GM18502 (cell line): ENCODE measurements around the gene SH2D1A.
"Not testable (repeated sequence)": the region's sequence is repeated elsewhere in the genome, so short reads cannot be mapped to it uniquely, and the experiment has no call there.

ENCODE experiments used
- ATAC-seq: cut with Tn5 transposase; IDR thresholded peaks from one replicate; pipeline ENCODE4 v1.9.1; 2021; ENCODE audit warnings: mild to moderate bottlenecking; ENCODE audit not compliant: unreplicated experiment, poor library complexity

SH2D1A gene

DNA sequence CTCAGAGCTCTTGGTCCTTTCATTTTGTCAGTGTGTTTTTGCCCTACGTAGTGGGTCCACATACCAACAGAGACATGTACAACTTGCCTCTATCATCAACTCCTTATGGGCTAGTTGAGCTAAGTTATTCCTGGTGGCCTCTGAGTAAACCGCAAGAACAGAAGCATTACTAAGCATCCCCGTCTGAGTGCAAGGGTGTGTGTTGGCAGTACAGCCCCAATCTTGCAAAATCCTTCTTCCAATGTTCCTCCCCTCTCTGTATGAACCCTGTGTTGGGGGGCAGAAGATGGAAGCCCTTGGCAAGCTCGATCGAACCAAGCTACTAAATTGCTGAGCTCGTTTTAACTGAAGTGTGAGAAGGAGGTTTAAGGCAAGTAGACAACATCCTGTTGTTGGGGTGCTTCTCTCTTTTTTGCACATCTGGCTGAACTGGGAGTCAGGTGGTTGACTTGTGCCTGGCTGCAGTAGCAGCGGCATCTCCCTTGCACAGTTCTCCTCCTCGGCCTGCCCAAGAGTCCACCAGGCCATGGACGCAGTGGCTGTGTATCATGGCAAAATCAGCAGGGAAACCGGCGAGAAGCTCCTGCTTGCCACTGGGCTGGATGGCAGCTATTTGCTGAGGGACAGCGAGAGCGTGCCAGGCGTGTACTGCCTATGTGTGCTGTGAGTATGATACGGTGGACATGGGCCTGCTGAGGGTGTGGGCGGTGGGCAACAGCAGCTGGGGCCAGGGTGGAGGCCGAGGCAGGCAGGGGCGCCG lies at the start of gene SH2D1A:
SH2D1A (plus strand) TSS at position 447 of the 760 bp plus-strand sequence; CDS start at position 527, 80 bp downstream.
- ATAC-seq: no peak

DNA sequence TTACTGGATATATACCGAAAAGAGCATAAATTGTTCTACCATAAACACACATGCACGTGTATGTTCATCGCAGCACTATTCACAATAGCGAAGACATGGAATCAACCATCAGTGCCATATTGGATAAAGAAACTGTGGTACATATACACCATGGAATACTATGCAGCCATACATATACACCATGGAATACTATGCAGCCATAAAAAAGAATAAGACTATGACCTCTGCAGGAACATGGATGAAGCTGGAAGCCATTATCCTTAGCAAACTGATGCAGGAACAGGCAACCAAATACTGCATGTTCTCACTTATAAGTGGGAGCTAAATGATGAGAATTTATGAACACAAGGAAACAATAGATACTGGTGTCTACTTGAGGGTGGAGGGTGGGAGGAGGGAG lies 47.0 kb upstream of the SH2D1A start:
- not testable (repeated sequence) for ATAC-seq

DNA sequence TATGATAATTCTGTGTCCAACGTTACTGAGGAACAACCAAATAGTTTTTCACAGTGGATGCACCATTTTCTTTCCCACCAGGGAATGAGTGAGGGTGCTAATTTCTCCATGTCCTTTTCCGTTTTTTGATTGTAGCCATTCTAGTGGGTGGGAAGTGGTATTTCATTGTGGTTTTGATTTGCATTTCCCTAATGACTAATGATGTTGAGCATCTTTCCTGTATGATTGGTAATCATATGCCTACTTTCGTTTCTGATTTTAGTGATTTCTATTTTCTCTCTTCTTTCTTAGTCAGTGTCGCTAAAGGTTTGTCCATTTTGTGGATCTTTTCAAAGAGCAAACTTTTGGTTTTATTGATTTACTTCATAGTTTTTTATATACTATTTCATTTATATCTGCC lies 46.0 kb upstream of the SH2D1A start:
- no peak for ATAC-seq

DNA sequence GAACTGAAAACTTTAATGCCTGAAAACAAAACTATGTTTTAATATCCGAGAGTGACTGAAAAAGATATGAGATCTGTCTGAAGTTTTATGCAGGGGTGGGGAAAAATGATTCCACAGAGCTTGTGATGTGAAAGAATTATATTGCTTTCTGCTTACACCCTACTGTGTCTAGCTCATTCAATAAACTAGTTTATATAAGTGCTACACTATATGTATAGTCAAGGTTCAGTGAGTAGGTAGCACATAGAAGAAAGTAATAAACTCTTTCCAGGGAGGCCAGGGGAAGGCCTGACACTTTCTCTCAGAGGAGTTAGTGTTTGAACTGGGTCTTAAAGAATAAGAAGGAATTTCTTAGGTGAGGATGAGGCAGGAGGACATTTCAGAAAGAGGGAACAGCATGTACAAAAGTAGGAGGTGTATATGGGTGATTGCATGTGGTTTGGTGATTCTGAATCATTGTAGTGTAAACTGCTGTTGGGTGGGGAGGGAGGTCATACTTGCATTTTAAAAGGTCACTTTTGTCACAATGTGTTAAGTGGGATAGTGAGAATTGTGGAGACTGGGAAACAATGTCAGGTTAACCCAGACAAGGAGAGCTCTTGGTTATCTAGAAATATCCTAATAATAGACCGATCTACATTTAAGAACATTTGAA lies 39.0 kb upstream of the SH2D1A start:
- no peak for ATAC-seq

DNA sequence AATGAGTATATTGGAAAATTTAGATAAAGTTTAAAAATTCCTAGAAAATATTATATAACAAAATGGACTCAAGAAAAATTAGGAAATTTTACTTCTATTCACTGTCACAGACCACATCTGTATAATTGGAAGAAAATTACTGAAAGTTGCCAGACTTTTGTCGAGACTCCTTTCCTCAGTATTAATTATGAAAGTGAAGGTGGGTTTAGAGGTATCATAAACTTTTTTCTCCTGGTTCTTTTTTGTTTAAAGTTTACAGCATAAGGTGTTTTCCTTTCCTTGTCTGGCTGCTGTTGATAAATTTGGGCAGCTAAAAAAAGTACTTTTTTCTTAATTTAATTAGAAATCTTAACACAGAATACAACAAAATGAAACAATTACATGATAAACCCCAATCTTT lies 20.6 kb upstream of the SH2D1A start:
- ATAC-seq: no peak

DNA sequence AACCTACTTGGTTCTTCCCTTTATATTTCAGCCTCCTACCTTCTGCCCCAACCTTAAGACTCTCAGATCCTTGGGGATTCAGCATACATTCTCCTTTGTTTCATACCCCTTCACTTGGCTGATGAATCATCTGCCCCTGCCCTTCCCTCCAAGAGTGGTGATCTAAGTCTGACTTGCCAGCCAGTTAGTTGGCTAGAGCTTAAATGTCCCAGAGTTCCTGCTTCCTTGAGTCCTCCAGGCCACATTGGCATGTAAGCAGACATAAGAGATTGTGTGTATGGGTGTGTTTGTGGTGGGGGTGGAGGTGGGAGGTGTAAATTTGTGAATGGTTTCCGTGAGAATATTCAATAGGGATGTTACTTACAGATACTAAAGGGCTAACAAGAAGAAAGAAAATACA lies 17.6 kb upstream of the SH2D1A start:
- ATAC-seq: no peak

DNA sequence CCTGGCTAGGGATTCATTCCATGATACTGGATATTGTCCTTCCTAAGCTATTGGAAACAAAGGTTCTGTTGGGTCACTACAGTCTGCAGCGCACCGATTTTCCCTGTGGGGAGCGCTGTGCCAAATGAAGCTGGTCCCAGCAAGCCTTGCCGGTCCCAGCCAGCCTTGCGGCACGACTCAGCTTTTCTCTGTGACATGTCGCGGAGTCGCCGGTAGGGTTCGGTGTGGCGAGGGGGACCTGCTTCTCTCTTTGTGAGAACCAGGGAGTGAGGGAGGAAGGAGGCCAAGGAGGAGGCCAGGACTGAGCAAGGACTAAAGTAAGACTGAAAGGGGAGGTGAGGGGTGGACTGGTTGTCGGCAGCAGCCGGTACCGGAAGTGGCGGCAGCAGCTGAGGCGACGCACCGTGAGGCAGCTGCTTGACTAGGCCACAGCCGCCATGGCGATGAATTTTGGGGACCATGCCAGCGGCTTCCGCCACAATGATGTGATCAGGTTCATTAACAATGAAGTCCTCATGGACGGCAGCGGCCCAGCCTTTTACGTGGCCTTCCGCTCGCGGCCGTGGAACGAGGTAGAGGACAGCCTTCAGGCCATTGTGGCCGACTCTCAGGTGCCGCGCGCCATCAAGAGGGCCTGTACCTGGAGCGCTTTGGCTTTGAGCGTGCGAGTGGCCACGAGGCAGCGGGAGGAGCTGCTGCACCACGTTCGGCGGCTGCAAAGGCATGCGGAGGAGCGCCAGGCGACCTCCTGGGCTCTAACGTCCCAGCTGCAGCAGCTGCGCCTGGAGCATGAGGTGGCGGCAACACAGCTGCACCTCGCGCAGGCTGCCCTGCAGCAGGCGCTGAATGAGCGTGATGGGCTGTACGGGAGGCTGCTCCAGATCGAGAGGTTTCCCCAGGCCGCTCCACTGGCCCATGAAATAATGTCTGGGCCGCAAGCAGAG lies 13.6 kb upstream of the SH2D1A start, which contains the start of gene TEX13D:
TEX13D (plus strand) TSS at position 180 of the 944 bp plus-strand sequence; CDS start at position 438, 258 bp downstream.
- ATAC-seq: no peak

DNA sequence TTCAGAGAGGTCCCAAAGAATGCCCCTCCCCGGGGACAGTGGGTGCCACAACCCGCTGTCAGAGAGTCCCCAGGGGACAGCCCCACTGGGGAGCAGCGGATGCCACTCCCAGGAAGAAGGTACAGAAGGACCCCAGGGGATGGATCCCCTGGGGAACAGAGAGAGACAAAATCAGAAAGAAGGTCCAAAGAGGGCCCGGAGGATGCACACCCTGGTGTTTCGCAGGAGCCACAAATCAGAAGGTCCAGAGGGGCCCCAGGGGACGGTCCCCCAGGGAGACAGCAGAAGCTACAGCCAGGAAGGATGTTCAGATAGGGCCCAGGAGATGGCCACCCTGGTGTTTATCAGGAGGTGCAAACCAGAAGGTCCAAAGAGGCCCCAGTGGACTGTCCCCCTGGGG lies 12.5 kb upstream of the SH2D1A start:
- ATAC-seq: no peak

DNA sequence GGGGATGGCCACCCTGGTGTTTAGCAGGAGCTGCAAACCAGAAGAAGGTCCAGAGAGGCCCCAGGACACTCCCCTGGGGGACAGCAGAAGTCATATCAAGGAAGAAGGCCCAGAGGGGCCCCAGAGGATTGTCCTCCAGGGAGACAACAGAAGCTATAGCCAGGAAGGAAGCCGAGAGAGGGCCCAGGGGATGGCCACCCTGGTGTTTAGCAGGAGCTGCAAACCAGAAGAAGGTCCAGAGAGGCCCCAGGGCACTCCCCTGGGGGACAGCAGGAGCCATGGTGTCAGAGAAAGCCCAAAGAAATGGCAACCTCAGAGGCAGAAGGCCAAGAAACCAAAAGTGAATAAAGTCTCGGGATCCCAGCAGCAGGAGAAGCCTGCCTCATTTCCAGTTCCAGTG lies 11.8 kb upstream of the SH2D1A start:
- not testable (repeated sequence) for ATAC-seq

DNA sequence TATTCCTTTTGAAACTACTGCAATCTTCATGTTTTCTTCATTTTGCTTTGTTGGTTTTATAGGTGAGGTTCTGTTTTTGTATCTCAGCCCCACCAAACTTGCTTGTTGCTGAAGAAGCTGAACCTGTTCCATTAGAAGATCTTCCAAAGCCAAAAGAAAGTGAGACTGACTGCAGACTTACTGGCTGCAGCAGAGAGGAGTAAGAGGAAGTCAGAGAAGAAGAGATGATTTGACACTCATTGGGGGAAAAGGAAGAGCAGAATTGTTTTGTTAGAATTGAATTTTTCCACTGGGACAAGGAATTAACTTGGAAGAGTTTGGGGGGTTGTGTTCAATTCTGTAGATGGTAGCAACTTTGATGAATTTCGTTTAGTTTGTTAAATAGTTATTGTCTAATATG lies 10.8 kb upstream of the SH2D1A start:
- no peak for ATAC-seq

DNA sequence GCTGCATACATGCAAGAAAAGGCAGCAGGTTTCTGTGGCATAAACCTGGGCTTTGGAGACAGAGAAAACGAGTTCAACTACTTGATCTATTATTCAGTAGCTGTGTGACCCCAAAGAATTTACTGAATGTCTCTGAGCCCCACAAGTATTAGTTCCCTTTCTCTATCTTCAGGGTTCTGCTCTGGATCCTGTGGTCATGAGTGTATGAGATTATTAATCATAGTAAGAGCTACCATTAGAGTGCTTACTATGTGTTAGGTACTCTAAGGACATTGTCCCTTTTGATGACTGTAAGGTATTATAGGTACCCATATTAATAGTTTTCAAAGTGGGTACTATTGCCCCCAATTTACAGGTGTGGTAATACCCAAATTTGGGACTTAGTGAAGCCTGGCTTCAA lies 8.4 kb upstream of the SH2D1A start:
- ATAC-seq: no peak

DNA sequence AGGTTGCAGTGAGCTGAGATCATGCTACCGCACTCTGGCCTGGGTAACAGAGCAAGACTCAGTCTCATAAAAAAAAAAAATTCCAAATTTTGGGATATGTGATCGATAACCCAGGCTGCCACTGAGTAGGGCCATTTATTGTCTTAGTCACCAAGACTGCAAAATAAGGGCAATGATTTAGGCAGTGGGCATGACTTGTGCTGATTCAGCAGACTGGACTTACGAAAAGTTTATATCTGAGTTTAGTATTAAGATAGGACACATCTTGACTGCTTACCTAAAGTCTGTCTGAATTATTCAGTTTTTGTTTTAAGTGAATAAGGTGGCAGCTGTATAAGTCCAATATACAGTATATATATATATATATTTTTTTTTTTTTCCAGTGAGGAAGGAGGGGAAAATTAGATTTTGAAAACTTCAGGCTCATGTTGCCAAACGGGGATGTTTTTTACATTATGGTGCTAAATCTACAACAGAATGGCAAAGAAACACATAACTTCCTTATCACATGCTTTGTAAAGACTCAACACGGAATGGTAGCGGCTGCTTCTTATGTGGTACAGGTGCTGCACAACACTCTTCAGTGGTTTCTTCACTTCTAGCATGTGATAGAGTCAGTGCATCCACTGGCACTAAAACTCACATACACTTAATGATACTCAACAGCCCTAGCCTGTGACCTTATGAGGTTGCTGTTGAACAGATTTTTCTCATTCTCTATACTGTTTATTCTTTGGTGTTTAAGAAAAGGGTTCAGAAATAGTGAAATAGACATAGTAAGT lies 7.4 kb upstream of the SH2D1A start:
- ATAC-seq: no peak

DNA sequence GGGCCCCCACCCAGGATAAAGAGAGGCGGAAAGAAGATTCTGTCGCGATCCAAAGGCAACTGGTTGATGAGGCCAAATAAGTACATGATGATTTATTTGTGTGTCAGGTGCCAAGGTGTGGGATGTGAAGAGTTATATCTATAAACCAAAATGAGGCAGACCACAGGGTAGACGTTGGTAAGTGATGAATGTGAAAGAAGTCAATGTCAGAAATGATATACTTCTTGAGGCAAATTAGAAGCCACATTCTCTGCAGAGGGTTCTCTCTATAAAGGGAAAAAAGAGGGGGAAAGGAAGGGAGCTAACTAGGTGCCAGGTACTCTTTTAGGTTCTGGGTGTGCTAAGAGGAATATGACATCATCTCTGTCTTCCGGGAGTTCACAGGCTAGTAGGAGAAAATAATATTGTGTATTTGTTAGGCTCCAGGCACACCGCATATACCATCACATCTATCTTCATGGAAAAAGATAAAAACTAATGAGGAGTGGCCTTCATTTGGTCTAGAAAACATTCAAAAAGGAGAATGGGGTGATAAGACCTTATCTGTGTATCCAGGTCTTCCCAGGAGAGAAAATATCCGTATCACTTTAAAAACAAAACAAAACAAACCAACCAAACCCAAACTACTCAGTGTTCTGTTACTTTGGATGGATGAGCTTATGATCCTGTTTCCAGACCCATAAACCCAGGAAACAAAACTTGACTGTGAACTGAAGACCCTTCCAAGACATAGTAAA lies 4.8 kb upstream of the SH2D1A start:
- ATAC-seq: no peak

DNA sequence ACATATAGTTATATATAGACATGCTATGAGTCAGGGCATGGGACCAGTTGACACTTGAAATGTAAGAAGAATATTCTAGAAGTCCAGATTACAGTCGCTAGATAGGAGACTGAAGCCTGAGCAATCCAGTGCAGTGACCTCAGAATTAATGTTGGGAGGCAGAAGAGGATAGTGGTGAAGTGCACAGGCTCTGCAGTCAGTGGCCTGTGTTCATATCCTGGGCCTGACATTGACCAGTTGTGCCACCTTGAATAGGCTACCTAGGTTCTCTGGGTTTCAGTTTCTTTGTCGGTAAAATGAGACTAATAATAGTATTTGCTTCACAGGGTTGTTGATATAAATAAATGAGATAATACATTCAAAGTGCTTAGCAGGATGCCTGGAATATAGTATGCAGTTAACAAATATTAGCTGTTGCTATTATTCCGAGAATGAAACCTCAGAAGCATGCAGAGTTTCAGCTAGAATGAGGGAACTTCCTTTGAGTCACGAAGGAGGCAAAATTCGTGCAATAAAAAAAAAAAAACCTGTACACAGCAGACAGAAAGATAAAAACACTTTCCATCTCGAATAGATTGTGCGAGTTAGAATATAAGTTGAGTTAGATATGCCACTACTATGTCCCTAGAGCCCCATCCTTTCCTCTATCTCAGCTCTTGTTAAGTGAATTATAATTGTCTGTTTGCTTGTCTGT lies 4.0 kb upstream of the SH2D1A start:
- ATAC-seq: no peak

DNA sequence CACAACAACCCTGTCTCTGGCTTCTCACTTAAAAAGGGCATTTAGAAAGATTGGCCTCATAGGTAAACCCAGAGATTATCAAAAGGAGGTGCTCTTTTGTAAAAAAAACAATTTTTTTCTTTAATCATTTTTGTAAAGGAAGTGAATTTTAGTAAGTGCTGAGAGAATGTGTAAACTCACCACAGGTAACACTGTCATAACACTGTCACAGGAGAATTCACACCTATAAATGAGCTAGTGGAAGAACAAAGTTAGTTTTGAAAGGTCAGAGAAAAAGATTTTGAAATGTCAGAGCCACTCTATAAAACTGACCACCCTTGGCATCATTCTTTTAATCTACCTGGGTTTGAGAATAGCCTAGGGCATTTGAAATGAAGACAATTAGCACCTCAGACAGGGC lies 3.3 kb upstream of the SH2D1A start:
- ATAC-seq: no peak

DNA sequence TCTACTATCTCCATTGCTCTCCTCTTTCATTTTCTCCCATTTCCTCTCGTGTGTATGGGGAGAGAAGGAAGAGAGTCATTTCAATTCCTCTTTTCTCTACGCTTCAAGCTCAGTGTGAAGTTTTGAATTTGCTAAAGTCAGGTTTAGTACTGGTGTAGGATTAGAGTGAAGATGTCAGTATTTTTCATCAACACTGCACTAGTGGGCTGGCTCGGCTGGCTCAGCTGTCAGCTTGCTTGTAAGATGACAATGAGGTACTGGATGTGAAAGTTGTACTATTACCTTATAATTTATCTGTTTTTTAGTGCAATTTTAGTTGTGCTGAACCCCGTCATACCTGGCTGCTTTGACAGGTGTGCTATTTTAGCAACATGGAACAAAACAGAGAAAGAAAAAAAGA lies 2.1 kb upstream of the SH2D1A start:
- no peak for ATAC-seq

DNA sequence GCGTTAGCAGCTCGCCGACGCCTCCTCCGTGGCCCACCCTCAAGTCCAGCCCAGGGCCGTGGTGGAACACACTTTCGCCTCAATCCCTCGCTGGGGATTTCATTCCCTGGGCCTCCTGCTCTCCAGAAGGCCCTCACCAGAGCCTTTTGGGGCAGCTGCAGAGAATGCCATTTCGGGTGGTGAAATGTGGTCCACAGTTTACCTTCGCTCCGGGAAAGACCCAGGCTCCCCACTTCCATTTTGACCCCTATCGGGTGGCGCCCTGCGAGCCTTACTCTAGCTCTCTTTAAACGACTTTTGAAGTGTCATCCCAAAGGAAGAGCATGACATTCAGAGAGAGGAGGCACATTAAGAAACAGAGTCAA lies 496 bp downstream of the SH2D1A start:
- no peak for ATAC-seq

DNA sequence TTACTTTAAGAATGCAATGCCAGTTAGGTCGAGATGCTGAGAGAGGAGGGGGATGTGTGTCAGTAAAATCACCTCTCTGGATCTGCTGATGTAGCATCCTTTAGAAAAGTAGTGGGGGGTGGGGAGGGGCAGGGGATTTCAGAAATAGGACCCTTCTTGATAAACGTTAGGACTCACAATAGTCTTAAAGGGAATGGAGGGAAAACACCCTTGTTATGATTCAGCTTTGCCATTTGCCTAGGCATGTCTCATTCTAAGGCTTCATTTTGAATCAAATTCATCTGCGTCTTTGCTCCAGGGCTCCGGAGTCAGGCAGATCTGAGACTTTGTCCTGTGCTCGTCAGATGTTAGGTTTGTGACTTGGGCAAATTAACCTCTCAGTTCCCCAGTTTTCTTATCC lies 879 bp downstream of the SH2D1A start:
- ATAC-seq: no peak

DNA sequence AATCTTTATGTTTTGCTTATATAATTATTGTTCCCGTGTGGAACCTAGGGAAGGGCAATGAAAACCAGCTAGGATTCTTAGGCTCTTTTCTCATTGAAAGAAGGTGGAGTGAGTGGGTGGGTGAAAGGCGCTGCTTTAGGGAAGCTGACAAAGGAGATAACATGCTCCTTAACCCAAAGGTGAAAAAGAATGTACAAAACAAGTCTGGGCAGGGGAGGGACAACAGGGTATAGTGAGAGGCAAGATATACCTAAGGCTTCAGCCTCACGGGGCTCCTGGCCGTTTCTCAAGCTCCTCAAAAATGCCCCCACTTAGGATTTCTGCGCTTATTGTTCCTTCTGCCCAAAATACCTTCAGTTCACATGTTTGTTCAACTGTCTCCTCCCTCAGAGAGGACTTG lies 1.8 kb downstream of the SH2D1A start:
- ATAC-seq: no peak
